Prostate gland (tissue), 2 donors: Measurements from ENCODE around the gene BCL2L12. TPM values are rescaled to one million over a fixed set of nuclear protein-coding genes. Genes with fewer than 3 reads are reported as not detected.

Source experiments
- DNase-seq: peaks from one replicate; pipeline ENCODE4 v3.0.0-alpha.2; 2019; ENCODE audit warnings: low spot score
- H3K27ac ChIP-seq, 2 donors: fragments of 200-600 bp; sonication (generic); 2 replicates each; pipeline ENCODE4 v1.5.1; 2017 to 2019
- H3K27me3 ChIP-seq: fragments of 200-600 bp; sonication (generic); replicated peaks from 2 replicates; pipeline ENCODE4 v1.5.1; 2019; ENCODE audit not compliant: insufficient read depth
- H3K36me3 ChIP-seq, 2 donors: fragments of 200-600 bp; sonication (generic); 1 replicate in 1 of 2; 2 replicates in 1 of 2; pipeline versions ENCODE4 v1.5.1 to v1.8.1; 2017 to 2019
- H3K4me1 ChIP-seq: fragments of 200-600 bp; sonication (generic); replicated peaks from 2 replicates; pipeline ENCODE4 v1.5.1; 2019
- H3K4me3 ChIP-seq, 2 donors: fragments of 200-600 bp; sonication (generic); 2 replicates each; pipeline ENCODE4 v1.5.1; 2017 to 2019
- H3K9me3 ChIP-seq: fragments of 200-600 bp; sonication (generic); 2 replicates; pipeline ENCODE4 v1.5.1; 2017
- CTCF ChIP-seq, 4 experiments: fragments of 200-600 bp in 2 of 4; fragments of 450-650 bp in 2 of 4; sonication (generic) in 2 of 4; IDR thresholded peaks; 1 replicate in 3 of 4; 2 replicates in 1 of 4; pipeline ENCODE4 v1.5.1; 2016 to 2019; ENCODE audit warnings: antibody characterized with exemption in 4 of 4, mild to moderate bottlenecking in 2 of 4, moderate library complexity in 2 of 4
- POLR2A ChIP-seq: fragments of 450-650 bp; IDR thresholded peaks from one replicate; pipeline ENCODE4 v1.6.1; 2016; ENCODE audit warnings: antibody characterized with exemption, mild to moderate bottlenecking
- POLR2AphosphoS5 ChIP-seq: sonication (generic); formaldehyde crosslinking; IDR thresholded peaks from one replicate; pipeline ENCODE4 v1.6.1; 2017; ENCODE audit warnings: antibody characterized with exemption
- WGBS: methylation state at CpG from one replicate; pipeline ENCODE4 v1.1.5; 2018; 5-methylcytosine and 5-hydroxymethylcytosine counted together
- intact Hi-C: fragments of 100-400 bp; cut with DNase I; formaldehyde crosslinking; loops from one replicate; pipeline ENCODE4 v1.14.2; 2022
- total RNA-seq, 2 donors: library from RNA; depleted of rRNA; stranded (reverse); fragments of >200 nt; gene quantifications; one replicate each; pipeline ENCODE4 v1.1.0, GENCODE V29; 2016

BCL2L12 gene
- total RNA-seq, 2 donors from 2014 or later: 11.6 to 11.7 TPM

- intact Hi-C loops: no loop called here
- Histone ChIP-seq H3K36me3 (no peaks in the 10 kb centered on the region), H3K9me3 (no peaks in the 10 kb centered on the region), H3K4me3 (no peak overlapping the region), H3K27me3 (no peaks in the 10 kb centered on the region), H3K4me1 (no peaks in the 10 kb centered on the region), H3K27ac (no peak overlapping the region)
- no peak for TF ChIP-seq POLR2AphosphoS5
- no peak for TF ChIP-seq POLR2A
- no peak for TF ChIP-seq CTCF (IDR thresholded peaks at IDR 0.05)
- WGBS: 95% methylated on average over 20 of the region's 20 CpGs
- no peak for DNase-seq
Observed at GRCh38 chr19:49710372-49710951, 44.7 kb downstream of the BCL2L12 start.

GRCh38 chr19:49712397-49712859 is 46.7 kb downstream of the BCL2L12 start:
- Histone ChIP-seq H3K36me3 (no peaks in the 10 kb centered on the region), H3K4me3 (no peak overlapping the region), H3K9me3 (no peaks in the 10 kb centered on the region), H3K27me3 (no peaks in the 10 kb centered on the region), H3K27ac (no peak overlapping the region), H3K4me1 (no peaks in the 10 kb centered on the region)
- 64% methylated on average over 20 of the region's 20 CpGs for WGBS
- DNase-seq: no peak
- intact Hi-C loops: no loop called here
- TF ChIP-seq POLR2AphosphoS5: no peak
- TF ChIP-seq POLR2A: no peak
- no peak for TF ChIP-seq CTCF (IDR thresholded peaks at IDR 0.05)

DNA sequence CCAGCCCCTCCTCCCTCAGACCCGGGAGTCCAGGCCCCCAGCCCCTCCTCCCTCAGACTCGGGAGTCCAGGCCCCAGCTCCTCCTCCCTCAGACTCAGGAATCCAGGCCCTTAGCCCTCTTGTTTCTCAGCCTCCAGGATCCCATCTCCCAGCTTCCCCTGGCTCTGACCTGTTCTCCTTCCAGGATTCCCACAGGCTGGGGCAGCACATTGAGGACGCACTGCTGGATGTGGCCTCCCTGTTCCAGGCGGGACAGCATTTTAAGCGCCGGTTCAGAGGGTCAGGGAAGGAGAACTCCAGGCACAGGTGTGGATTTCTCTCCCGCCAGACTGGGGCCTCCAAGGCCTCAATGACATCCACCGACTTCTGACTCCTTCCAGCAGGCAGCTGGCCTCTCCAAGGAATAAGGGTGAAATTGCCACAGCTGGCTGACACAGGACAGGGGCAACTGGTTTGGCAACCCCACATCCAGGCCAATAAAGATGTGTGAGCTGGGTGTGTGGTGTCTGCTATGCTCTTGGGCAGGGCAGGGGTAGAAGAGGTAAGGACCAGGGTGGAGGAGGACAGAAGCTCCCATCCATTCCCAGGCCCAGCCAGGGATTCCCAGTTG is 47.6 kb downstream of the BCL2L12 start:
- Histone ChIP-seq H3K4me1 (no peaks in the 10 kb centered on the region), H3K27ac (no peak overlapping the region), H3K36me3 (no peaks in the 10 kb centered on the region), H3K4me3 (no peak overlapping the region), H3K27me3 (no peaks in the 10 kb centered on the region), H3K9me3 (no peaks in the 10 kb centered on the region)
- 49% methylated on average over 8 of the region's 8 CpGs for WGBS
- peak; percentile 35 for TF ChIP-seq POLR2AphosphoS5
- TF ChIP-seq POLR2A: no peak
- intact Hi-C loops: no loop called here
- peak; percentile 30 for DNase-seq

GRCh38 chr19:49716154-49716553 is 50.4 kb downstream of the BCL2L12 start:
- Histone ChIP-seq H3K4me3 (no peak overlapping the region), H3K9me3 (no peaks in the 10 kb centered on the region), H3K27ac (no peak overlapping the region), H3K27me3 (no peaks in the 10 kb centered on the region), H3K36me3 (no peaks in the 10 kb centered on the region), H3K4me1 (no peaks in the 10 kb centered on the region)
- 78% methylated on average over 3 of the region's 3 CpGs for WGBS
- DNase-seq: no peak
- no peak for TF ChIP-seq POLR2A
- no peak for TF ChIP-seq POLR2AphosphoS5
- no peak for TF ChIP-seq CTCF (IDR thresholded peaks at IDR 0.05)
- intact Hi-C loops: no loop called here

- Histone ChIP-seq H3K4me1 (no peaks in the 10 kb centered on the region), H3K9me3 (no peaks in the 10 kb centered on the region), H3K4me3 (no peak overlapping the region), H3K27ac (no peak overlapping the region), H3K36me3 (no peaks in the 10 kb centered on the region), H3K27me3 (no peaks in the 10 kb centered on the region)
- no peak for DNase-seq
- 71% methylated on average over 8 of the region's 8 CpGs for WGBS
- intact Hi-C loops: no loop called here
- TF ChIP-seq CTCF (IDR thresholded peaks at IDR 0.05): no peak
- no peak for TF ChIP-seq POLR2AphosphoS5
- TF ChIP-seq POLR2A: no peak
Observed at GRCh38 chr19:49718511-49718910, 52.8 kb downstream of the BCL2L12 start.
